ENCODE measurements around the gene HOXC12. TPM values are rescaled to one million over a fixed set of nuclear protein-coding genes. Genes with fewer than 3 reads are reported as not detected.
A peak's percentile ranks its signal among the peaks of the same experiment; 100 is the strongest.

The HOXC12 gene
- total RNA-seq, 1 donor = under 0.01 TPM

- peak overlapping the region; percentile 57 for H2AFZ ChIP-seq (ENCODE audit: low read length)
- H3K4me3 ChIP-seq (ENCODE audit: insufficient read depth, low read length) = peak overlapping the region; percentile 58
- no peaks in the 10 kb centered on the region for H4K20me1 ChIP-seq (ENCODE audit: insufficient read depth, low read length)
- peak overlapping the region; percentile 68 for H3K4me2 ChIP-seq (ENCODE audit: insufficient read depth, low read length)
- H3K27me3 ChIP-seq (ENCODE audit: insufficient read depth, low read length) = no peaks in the 10 kb centered on the region
- peaks cover 41% of the 10 kb centered on the region for H3K79me2 ChIP-seq (ENCODE audit: insufficient read depth, low read length)
- H3K27ac ChIP-seq (ENCODE audit: low read depth, low read length) = no peak overlapping the region
- DNase-seq (ENCODE audit: insufficient read length, low spot score, missing footprints) = no peak
- H3K9me3 ChIP-seq (ENCODE audit: low read depth, low read length) = no peaks in the 10 kb centered on the region
- H3K36me3 ChIP-seq (ENCODE audit: insufficient read depth, low read length) = no peaks in the 10 kb centered on the region
- TF ChIP-seq CTCF (IDR thresholded peaks at IDR 0.05; ENCODE audit: extremely low read depth, low read depth, low read length) = no peak
- H3K4me1 ChIP-seq (ENCODE audit: insufficient read depth, low read length) = peaks cover 29% of the 10 kb centered on the region
These were observed 29.4 kb downstream of the HOXC12 start for GRCh38 chr12:53983950-53984572.

- H3K9me3 ChIP-seq (ENCODE audit: low read depth, low read length) = no peaks in the 10 kb centered on the region
- H2AFZ ChIP-seq (ENCODE audit: low read length) = peak within 1 kb of the TSS; percentile 93
- peak within 1 kb of the TSS; percentile 91 for H3K27ac ChIP-seq (ENCODE audit: low read depth, low read length)
- peaks cover 52% of the 10 kb centered on the region for H3K79me2 ChIP-seq (ENCODE audit: insufficient read depth, low read length)
- H4K20me1 ChIP-seq (ENCODE audit: insufficient read depth, low read length) = no peaks in the 10 kb centered on the region
- peak within 1 kb of the TSS; percentile 99 for H3K4me2 ChIP-seq (ENCODE audit: insufficient read depth, low read length)
- DNase-seq (ENCODE audit: insufficient read length, low spot score, missing footprints) = peak; percentile 99
- peak within 1 kb of the TSS; percentile 93 for H3K4me3 ChIP-seq (ENCODE audit: insufficient read depth, low read length)
- TF ChIP-seq CTCF (IDR thresholded peaks at IDR 0.05; ENCODE audit: extremely low read depth, low read depth, low read length) = peak; percentile 64
- H3K4me1 ChIP-seq (ENCODE audit: insufficient read depth, low read length) = peaks cover 39% of the 10 kb centered on the region
- no peaks in the 10 kb centered on the region for H3K36me3 ChIP-seq (ENCODE audit: insufficient read depth, low read length)
- no peaks in the 10 kb centered on the region for H3K27me3 ChIP-seq (ENCODE audit: insufficient read depth, low read length)
These were observed 30.4 kb downstream of the HOXC12 start, which contains the start of gene HOXC10 for GRCh38 chr12:53984901-53985691. HOXC10 (plus strand) TSS chr12:53985146; CDS start chr12:53985260, 114 bp downstream.

- no peaks in the 10 kb centered on the region for H3K9me3 ChIP-seq (ENCODE audit: low read depth, low read length)
- H2AFZ ChIP-seq (ENCODE audit: low read length) = peak overlapping the region; percentile 93
- no peaks in the 10 kb centered on the region for H3K36me3 ChIP-seq (ENCODE audit: insufficient read depth, low read length)
- H3K27me3 ChIP-seq (ENCODE audit: insufficient read depth, low read length) = no peaks in the 10 kb centered on the region
- peak overlapping the region; percentile 99 for H3K4me2 ChIP-seq (ENCODE audit: insufficient read depth, low read length)
- H3K79me2 ChIP-seq (ENCODE audit: insufficient read depth, low read length) = peaks cover 57% of the 10 kb centered on the region
- H3K27ac ChIP-seq (ENCODE audit: low read depth, low read length) = peak overlapping the region; percentile 91
- no peak for DNase-seq (ENCODE audit: insufficient read length, low spot score, missing footprints)
- H3K4me1 ChIP-seq (ENCODE audit: insufficient read depth, low read length) = peaks cover 44% of the 10 kb centered on the region
- H4K20me1 ChIP-seq (ENCODE audit: insufficient read depth, low read length) = peaks cover 5% of the 10 kb centered on the region
- peak overlapping the region; percentile 93 for H3K4me3 ChIP-seq (ENCODE audit: insufficient read depth, low read length)
- no peak for TF ChIP-seq CTCF (IDR thresholded peaks at IDR 0.05; ENCODE audit: extremely low read depth, low read depth, low read length)
These were observed 30.9 kb downstream of the HOXC12 start for GRCh38 chr12:53985692-53985993.
